OCI-M1 (cell line): Measurements from ENCODE around the gene TMEM217.

ENCODE experiments used
- DNase-seq: peaks from one replicate; lab custom pipeline; 2025; lab: John Stamatoyannopoulos, UW

Gene TMEM217

DNA sequence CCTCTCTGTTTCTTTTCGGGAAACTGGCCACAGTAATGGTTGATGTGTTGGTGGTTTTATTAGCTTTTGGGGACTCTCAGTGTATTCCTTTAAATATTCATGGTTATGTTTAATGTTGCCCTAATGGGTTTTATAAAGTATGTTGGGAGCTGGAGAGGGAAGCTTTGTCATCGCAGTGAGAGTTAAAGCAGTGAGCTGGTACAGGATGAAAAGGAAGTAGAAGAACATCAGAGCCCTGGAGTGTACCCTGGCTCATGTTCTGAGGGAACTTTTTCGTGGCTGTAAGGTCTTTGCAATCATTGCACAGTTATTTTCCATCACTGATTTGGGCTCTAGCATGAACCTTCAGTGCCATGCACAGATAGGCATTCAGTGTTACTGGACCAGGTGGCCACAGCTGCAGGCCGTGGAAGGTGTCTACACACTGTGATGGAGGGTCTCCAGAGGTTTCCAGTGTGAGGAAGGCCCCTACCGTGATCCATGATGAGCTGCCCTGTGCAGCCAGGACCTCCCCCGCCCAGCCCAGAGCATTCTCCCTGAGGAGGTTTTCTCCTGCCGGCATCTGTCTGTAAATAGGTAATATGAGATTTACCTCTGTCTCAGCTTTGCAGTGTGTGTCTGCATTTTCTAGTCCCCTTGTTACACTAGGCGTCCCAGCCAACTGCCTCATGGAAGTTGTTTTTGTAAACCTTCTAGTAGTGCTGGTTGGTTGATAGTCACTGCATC lies 22.4 kb upstream of the TMEM217 start:
- no peak for DNase-seq

DNA sequence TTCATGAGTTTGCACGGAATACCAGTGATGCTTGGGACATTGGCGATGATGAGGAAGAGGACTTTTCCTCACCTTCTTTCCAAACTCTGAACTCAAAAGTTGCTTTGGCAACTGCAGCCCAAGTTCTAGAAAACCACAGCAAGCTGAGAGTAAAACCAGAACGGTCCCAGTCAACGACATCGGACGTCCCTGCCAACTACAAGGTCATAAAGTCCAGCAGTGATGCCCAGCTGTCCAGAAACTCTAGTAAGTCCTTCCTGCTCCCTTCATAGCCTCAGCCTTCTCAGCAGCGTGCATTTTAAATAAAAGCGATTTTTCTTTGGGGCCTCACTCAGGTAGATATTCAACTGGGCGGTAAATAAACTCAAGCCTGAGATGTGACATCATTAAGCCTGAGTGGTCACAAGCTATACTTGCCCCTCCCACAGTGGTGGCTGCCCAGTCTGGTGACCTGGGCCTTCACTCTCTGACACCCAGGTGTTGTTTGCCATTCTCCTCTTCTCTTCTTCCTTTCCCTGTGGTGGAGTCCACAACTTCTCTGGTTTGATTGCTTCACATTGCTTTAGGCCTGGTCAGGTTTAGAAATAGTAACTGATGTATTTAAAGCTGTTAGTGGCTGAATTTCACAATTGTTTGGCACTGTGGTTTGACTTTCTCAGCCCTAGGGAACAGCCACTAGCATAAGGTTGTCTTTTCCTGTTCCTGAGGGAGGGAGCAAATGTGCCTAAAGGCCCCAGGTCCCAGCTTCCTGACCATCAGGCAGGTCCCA lies 21.6 kb upstream of the TMEM217 start:
- DNase-seq, result no peak

DNA sequence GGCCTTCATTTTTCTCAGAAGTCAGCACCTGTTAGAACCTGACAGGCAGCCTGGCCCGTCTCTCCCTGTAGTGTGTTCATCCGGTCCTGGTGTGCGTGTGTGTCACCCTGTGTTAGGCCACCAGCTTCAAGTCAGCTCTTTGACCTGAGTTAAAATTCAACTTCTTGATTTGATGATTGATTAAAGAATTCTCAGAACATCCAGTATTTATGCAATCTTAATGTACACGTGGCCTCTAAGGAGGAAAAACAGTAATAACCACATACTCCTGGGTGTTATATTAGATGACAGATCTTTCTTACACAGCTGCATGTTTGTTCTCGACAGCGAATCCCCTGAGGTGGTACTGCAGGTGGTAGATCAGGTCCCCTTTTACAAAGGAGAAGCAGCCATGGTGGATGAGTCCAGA lies 19.1 kb upstream of the TMEM217 start:
- DNase-seq, result no peak

DNA sequence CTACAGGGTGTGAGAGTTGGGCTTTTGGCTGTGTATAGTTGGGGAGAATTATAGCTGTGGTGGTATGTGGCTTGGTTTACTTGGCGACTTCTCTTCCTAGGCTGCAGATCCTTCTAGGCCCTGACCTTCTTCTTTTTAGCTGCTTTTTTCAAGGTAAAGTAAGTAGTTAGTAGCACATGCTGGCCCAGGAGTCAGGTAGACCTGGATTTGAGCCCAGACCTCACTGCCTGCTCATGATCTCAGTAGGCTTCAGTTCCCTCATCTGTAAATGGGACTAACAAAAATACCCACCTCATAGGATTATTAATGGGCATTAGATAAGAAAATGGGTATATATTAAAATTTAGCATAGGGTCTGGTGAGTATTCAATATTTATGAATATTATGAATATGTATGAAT lies 17.4 kb upstream of the TMEM217 start:
- DNase-seq, result no peak

DNA sequence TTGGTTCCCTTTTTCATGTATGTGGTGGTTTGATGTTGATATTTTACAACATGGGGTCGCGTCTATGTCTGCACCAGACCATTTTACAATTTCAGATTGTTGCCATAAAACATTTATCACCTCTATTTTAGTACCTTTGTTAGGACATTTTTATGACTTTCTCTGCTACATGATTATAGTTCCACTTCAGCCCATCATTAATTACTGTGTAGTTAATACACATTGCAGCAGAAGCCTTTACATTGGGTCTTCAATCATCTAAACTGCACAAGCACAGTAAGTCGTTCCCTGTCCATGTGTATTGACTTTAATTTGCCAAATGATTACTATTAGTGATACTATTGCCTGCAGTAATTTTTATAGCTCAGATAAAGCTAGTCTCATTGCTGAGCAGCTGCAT lies 15.7 kb upstream of the TMEM217 start:
- no peak for DNase-seq

DNA sequence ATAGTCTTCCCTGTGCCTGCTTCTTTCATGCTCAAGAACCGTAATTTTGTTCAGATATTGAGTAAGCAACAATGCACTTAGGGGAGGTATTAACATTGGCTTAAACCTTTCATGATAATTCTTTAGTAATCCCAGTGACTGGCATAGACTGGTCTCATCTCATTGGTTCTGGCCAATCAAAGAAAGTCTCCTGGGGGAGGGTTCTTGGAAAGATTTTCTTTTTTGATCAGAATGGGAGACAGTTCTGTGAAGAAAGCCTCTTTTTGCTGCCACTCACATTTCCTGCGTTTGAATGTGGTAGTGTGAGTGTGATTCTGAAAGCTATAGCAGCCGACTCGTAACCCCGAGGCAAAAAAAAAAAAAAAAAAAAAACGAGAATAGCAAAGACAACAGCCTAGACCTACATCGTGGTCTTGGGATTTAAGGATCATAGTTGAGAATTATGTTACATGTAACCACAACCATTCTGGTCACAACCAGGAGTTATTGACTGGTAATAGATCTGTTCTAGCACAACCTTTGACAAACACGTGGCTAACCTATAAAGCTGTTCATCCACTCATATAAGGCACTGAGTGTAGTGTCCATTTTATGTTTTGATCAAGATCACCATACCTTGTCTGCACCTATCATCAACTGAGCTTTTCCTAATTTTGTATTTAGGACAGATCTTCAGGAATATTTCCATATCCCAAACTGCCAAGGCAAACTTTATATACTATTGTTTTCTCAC lies 15.1 kb upstream of the TMEM217 start:
- no peak for DNase-seq

DNA sequence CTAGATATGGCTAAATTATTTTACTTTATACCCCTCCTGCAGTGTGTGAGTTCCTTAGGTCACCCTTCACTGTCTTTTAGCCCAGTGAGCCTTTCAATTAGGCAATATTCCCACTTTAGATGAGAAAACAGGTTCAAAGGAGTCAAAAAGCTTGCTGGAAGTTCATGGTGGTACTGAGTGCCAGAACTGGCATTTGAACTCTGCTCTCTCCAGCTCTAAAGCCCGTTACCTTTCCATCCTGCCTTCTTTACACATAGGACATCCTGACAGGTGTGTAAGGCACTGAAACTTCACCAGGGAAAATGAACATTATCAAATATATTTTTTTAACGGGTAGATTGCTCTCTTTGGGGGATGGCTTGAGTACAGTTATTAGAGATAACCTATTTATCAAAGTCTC lies 11.2 kb upstream of the TMEM217 start:
- DNase-seq, result no peak

DNA sequence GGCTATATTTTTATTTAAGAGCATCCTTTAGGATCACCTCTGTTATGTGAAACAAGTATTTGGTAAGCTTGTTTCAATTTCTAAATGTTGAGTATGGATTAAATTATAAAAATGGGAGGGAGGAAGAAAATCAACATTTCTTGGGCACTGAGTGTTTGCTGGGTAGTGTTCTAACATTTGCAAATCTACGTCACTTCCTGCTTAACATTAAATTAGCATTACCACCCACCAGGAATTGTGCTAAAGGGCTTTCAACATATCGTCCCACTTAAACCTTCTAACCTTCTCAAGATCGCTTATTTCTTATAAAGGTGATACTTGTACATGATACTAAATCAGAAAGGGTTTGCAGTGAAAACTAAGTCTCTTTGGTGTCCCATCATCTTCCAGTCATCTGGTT lies 7.9 kb upstream of the TMEM217 start:
- no peak for DNase-seq

DNA sequence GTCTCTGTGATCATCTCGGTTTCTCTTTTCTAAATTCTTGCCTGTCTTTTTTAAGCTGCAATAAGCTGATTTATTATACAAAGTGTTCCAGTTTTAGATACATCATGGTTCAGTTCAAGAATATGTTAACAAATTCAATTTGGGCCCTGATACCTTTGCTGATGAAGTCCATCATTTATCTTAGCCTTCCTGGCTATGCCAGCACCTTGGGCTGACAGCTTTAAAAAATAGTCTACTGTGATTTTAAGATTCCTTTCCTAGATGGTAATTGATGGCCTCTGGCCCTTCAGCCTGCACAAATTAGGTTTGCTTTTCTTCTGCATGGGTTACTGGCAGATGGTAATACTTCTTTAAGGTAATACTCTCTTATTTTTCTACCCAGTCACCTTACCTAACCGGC lies 7.1 kb upstream of the TMEM217 start:
- no peak for DNase-seq

DNA sequence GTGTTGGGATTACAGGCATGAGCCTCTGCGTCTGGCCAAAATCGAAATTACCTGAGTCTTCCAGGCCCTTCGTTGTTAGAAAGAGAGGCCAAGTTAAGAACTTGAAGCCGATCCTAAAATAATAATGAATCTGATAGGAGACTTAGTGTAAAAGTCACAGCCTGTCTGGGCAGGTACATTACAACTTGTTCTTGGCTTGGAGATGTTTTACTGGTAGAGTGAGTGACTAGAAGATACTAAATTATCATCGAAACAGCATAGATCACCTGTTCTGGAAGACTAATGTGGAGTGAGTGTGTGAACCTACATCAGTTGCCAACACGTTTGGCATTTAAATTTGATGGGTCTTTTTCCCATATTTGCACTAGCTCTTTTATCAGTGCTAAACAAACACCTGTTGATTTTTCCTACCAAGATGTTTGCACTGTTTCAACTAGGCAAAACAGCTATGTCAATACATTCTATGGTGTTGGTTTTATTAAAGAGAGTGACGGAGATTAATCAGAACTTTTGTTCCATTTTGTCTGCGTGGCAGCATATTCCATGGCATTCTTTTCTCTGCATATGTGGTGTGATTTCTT lies 4.6 kb upstream of the TMEM217 start:
- DNase-seq, result no peak

DNA sequence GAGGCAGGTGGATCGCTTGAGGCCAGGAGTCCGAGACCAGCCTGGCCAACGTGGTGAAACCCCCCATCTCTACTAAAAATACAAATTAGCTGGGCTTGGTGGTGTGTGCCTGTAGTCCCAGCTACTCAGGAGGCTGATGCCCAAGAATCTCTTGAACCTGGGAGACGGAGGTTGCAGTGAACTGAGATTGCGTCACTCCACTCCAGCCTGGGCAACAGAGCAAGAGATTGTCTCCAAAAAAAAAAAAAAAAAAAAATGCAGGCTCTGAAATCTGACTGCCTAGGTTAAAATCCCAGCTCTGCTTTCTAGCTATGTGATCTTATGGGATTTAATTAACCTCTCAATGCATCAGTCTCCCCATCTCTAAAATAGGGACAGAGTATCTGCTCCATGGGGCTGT lies 3.3 kb upstream of the TMEM217 start:
- no peak for DNase-seq

DNA sequence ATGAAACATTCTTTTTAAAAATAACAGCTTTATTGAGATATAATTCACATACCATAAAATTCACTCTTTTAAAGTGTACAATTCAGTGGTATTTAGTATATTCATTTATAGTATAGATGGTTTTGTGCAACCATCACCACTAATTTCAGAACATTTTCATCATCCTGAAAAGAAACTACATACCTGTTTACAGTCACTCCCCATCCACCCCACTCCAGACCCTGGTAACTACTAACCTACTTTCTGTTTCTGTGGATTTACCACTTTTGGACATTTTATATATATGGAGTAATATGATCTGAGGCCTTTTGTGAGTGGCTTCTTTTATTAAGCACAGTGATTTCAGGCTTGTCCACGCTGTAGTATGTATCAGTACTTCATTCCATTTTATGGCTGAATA lies 2.5 kb upstream of the TMEM217 start:
- no peak for DNase-seq

DNA sequence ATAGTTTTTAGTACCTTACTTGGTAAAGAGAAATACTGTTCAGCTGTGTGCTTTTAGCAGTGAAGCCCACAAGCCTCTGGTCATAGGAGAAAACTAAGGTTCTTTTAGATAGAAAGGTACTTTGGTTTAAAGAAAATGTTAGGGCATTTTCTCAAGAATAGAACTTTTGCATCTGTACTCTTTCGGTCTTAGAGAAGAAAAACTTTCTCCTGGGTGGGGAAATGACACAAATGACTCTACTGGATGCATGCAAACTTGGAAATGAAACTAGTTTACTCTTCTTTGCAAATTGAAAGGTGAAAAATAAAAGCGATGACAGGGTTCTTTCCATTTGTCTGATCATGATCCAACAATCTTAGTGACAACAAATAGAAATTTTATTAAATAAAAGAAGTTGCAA lies 2.1 kb upstream of the TMEM217 start:
- DNase-seq, result no peak

DNA sequence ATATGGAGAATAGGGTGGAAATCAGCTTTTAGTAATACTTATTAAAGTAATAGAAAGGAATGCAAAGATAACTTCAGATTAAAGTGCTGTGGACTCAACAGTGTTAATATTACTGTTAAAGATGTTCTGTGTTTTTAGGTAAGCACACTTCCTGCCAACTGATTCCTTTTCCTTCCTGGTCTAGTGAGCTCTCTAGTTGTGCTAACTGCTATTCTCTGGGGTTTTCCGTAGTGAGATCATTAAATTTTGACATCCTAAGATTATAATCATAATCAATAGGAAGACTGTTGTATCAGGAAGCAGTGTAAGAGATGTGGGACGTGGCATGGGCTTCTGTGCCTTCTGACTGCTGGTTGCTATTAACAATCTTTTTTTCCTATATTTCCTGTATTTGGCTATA lies 1.2 kb upstream of the TMEM217 start:
- DNase-seq, result peak; percentile 58

DNA sequence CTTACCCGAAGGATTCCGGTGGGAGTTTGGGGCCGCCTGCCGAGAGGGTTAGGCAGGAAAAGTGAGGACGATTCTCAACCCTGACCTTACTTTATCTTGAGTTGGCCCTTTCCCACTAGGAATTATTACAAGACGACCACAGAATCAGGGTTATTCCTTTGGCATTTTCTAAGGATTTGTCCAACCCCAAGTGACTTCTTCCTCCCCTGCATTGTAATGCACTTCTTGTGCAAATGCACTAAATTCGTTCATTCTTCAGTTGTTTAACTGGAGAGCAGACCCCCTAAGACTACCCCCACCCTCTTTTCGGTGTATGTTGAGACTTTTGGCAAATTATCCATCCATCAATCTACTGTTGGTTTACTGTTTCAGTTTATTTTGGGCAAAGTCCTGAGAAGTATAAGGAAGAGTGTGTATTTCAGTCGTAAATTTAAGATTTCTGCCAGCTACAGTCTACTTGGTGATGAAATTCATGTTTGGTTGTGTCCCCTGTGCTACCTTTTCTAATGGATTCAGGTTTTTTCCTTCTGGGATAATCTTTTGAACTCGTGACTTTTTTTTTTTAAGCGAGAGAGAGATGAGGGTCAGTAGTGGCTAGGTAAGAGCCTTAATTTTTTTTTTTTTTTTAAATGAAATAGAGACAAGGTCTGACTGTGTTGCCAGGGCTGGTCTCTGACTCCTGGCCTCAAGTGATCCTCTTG lies 611 bp upstream of the TMEM217 start:
- DNase-seq, result peak; percentile 57

DNA sequence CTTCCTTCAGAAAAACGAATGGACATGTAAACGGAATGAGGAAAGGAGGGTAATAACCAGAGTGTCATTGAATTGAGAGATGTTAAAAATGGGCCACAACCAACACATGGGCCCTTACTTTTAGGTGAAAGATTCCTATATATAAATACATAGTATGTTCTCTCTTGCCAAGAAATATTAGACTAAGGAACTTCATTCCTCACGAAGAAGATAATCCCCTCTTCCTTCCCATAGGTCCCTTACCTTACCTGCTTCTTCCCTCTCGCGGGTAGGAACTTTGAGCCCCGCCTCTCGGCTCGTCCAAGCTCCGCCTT lies 667 bp downstream of the TMEM217 start:
- DNase-seq, result no peak

DNA sequence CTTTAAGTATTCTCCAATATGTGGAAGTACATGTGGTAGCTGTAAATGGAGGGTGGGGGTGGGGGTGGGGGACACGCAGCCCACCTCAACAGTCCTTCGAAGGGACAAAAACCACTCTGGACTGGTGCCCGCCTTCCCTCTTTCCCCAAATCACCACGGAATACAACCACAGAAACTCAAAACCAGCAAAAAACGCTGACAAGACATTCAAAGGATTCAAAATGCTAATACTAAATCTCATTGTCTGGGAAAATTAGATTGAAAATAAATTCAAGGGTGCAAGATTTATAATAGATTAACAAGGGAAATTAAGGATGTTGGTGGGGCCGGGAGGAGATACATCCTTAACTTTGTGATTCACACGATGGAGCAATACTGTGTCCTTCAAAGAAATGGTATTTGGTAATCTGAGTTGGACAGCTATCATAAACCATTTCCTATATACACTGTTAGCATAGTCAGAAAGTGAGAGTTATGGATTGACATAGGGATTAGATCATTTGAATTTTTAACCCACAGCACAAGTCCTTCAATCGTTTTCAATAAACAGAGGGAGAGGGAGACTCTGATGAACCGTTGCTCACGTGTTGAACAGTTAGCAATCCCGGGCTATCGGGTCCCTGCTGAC lies 1.1 kb downstream of the TMEM217 start:
- DNase-seq, result no peak

DNA sequence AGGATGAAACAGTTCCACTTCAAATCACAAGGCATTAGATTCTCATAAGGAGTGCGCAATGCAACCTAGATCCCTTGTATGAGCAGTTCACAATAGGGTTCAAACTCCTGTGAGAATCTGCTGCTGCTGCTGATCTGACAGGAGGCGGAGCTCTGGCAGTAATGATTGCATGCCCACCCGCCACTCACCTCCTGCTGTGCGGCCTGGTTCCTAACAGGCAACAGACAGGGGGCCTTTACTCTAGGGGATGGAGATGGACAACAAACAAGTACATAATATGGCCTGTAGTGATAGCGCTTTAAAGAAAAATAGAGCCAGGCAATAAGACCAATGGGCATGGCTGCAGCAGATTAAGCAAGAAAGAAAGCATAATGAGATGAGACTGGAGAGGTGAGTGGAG lies 3.1 kb downstream of the TMEM217 start:
- no peak for DNase-seq

DNA sequence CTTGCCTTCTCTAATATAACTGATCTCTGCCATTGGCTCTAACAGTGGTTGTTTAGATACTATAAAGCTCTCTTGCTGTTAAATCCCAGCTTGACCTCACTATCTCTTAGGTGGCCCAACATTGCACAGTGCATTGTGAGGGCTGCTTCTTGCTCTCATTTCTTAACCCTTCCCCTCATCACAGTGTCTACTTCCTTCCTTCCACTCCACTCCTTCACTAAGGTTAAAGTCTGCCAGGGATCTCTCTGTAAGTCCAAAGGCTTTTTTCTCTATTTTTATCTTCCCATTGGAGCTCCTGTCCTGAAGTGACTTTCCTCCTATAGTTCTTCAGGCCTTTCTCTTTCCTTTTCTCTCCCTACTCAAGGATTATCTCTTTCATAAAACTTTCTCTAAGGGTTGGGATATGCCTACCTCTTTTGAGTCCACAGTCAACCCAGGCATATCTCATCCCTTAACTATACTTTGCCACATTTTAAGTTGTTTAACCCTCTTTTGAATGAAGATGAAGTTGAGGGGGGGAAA lies 4.4 kb downstream of the TMEM217 start:
- no peak for DNase-seq

DNA sequence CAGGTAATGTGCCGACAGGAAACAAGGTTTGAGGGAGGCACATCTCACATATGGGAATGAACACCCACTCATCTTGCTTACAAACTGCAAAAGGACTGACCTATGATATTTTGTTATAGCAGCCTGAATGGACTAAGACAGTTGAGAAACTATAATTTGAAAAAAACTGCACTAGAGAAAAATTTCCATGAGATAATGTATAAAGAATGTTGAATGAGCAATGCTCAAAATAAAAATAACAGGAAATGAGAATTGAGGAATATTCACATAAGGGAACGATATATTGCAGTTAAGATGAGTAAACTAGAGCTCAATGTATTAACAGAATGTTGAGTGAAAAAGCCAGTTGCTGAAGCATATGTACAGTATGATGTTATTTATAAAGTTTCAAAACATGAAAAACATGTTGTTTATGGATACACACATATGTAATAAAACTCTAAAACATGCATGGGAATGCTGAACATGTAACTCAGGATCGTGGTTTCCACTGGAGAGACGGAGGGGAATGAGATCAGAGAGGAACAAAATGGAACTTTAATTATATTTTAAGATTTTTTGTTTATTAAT lies 6.6 kb downstream of the TMEM217 start:
- no peak for DNase-seq
